ENCODE measurements around the gene CLDN1.

The CLDN1 gene

DNA sequence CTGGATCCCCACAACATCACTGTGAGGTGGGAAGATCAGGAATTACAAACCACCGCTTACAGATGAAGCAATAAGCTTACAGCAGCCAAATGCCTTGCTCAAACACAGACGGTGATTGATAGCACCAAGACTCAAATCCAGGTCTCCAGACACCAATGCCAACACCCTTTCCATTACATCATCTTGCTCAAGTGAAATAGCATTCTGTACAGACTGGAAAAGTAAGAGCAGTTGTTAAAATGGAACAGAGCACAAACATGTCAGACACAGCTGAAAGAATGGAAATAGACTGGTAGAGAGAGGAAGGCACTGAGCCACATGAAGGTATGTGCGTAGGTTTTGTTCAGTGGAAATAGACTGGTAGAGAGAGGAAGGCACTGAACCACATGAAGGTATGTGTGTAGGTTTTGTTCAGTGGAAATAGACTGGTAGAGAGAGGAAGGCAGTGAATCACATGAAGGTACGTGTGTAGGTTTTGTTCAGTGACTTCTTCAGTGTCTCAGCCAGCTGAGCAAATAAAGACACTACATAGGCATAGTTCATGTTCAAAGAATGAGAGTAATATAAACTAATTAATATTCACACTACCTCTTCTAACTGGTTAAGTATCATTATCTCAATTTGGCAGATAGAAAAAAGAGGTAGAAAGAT, 15.6 kb downstream of the CLDN1 start:
- TF ChIP-seq, protein P1, sequence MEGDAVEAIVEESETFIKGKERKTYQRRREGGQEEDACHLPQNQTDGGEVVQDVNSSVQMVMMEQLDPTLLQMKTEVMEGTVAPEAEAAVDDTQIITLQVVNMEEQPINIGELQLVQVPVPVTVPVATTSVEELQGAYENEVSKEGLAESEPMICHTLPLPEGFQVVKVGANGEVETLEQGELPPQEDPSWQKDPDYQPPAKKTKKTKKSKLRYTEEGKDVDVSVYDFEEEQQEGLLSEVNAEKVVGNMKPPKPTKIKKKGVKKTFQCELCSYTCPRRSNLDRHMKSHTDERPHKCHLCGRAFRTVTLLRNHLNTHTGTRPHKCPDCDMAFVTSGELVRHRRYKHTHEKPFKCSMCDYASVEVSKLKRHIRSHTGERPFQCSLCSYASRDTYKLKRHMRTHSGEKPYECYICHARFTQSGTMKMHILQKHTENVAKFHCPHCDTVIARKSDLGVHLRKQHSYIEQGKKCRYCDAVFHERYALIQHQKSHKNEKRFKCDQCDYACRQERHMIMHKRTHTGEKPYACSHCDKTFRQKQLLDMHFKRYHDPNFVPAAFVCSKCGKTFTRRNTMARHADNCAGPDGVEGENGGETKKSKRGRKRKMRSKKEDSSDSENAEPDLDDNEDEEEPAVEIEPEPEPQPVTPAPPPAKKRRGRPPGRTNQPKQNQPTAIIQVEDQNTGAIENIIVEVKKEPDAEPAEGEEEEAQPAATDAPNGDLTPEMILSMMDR (IDR thresholded peaks at IDR 0.05) = no peak
- TF ChIP-seq ZFX (IDR thresholded peaks at IDR 0.05; ENCODE audit: borderline replicate concordance) = no peak

DNA sequence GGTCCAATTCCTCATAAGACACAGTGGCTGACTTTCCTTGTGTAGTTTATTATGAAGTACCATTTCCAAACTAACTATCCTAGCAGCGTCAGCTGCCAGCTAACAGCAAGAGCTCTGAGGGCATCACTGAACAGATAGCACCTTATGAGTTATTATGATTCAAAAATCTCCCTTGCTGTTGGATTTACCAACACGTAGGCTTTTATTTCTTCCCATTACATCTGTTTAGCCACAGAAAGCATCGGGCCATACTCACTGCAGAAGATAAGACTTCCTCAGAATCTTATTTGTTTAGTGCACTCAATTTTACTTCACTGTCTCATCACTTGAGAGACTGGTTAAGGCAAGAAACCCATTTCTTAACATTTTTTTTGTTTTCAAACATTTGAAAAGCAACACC, 16.2 kb downstream of the CLDN1 start:
- TF ChIP-seq, protein P1 (IDR thresholded peaks at IDR 0.05) = no peak
- TF ChIP-seq ZFX (IDR thresholded peaks at IDR 0.05; ENCODE audit: borderline replicate concordance) = no peak
- H3K27ac ChIP-seq = no peak overlapping the region

More for the DNA sequence above, 15.6 kb downstream of the CLDN1 start:
- H3K27ac ChIP-seq = peak overlapping the region; percentile 25; the same call in 1 of the 2 replicates

GRCh38 chr3:190305406-190305805, 16.8 kb downstream of the CLDN1 start:
- no peak for TF ChIP-seq ZFX (IDR thresholded peaks at IDR 0.05; ENCODE audit: borderline replicate concordance)
- TF ChIP-seq, protein P1 (IDR thresholded peaks at IDR 0.05) = no peak
- H3K27ac ChIP-seq = no peak overlapping the region

- TF ChIP-seq, protein P1 (IDR thresholded peaks at IDR 0.05) = no peak
- TF ChIP-seq ZFX (IDR thresholded peaks at IDR 0.05; ENCODE audit: borderline replicate concordance) = no peak
- H3K27ac ChIP-seq = no peak overlapping the region
These were observed 18.4 kb downstream of the CLDN1 start for GRCh38 chr3:190303884-190304283.

DNA sequence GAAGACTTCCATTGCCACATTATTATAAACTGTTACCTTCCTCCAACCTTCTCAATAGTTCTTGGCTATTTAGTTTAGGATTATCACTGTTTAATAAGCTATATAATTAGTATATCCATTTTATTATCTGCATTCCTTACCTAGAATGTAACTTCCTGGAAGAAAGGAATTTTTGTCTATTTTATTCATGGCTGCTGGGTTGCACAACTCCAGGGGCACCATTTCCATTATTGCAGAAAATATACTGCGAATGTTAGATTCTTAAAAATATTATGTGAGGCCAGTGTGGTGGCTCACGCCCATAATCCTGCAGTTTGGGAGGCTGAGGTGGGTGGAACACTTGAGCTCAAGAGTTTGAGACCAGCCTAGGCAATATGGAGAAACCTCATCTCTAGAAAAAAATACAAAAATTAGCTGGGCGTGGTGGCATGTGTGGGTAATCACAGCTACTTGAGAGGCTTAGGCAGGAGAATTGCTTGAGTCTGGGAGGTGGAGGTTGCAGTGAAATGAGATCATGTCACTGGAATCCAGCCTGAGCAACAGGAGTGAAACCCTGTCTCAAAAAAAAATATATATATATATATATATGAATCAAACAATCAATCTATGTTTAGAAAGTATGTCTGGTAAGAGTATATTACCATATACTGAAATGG, 19.9 kb downstream of the CLDN1 start:
- no peak for TF ChIP-seq ZFX (IDR thresholded peaks at IDR 0.05; ENCODE audit: borderline replicate concordance)
- TF ChIP-seq, protein P1 (IDR thresholded peaks at IDR 0.05) = no peak
- H3K27ac ChIP-seq = no peak overlapping the region

DNA sequence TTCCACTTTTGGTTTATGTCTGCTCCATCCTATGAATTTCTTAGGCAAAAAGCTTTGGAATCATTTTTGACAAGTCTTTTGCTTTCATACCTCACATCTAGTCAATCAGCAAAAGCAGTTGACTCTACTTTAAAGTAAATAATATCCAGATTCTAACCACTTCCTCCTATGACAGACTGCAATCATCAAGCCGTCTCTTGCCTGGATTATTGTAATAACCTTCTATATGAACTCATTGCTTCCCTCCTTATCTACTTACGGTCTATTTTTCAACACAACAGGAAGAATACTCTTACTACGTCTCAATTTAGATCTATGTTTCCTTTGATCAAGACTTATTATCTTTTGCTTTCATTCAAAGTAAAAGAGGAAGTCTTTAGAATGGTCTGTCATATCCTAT, 20.7 kb downstream of the CLDN1 start:
- H3K27ac ChIP-seq = no peak overlapping the region
- no peak for TF ChIP-seq ZFX (IDR thresholded peaks at IDR 0.05; ENCODE audit: borderline replicate concordance)
- TF ChIP-seq, protein P1 (IDR thresholded peaks at IDR 0.05) = no peak

GRCh38 chr3:190299969-190300368, 22.3 kb downstream of the CLDN1 start:
- H3K27ac ChIP-seq = no peak overlapping the region
- no peak for TF ChIP-seq ZFX (IDR thresholded peaks at IDR 0.05; ENCODE audit: borderline replicate concordance)
- TF ChIP-seq, protein P1 (IDR thresholded peaks at IDR 0.05) = no peak
